ENCODE data around the gene UBL4A. TPM values are rescaled to one million over a fixed set of nuclear protein-coding genes. Genes with fewer than 3 reads are reported as not detected.

The UBL4A gene
- total RNA-seq, 2 experiments from 2014 or later: 44.5 to 47.3 TPM

DNA sequence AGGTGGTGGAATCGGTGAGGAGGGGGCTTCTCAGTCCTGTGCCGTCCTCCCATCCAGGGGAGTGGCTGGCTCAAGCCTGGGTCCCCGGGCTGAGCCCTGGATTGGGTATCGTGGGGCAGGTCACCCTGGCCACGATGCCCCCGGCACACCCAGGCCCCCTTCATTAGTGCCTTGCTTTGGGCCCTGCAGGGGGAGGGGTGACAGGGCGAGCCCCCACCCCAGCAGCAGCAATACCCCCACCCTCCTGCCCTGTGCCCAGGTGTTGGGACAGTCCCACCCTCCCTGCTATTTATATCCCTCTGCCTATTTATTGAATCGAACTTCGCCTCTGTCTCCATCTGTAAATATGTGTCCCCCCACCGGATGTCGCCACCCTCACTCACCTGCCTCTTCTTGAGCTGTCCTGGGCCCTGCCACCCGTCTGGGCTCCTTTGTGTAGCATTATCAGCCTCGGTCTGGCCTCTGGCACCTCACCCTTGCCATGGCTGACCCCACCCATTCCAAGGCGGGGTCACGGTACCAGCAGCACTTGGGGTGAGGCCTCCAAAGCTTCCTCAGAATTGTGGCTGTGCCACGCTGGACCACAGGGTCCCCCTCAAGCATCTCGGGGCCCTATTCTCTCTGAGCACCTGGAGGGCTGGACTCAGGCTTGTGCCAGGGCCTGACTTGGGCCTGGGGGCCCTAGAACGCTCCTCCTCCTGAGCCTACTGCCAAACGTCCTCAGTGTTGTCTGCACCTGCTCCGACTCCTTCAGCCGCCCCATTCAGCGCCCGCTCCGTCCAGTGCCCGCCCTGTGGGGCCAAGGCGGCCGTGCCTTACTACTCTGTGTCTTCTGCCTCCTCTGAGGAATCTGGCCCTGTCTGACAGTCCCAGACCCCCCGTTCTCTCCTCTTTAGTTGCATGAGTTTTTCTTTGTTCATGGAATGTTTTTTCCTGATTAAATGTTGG, 13.5 kb downstream of the UBL4A start:
- peaks cover 14% of the 10 kb centered on the region for H3K36me3 Mint-ChIP-seq (ENCODE audit: low read depth)
- H3K4me1 Mint-ChIP-seq: peaks cover 14% of the 10 kb centered on the region
- POLR2A ChIA-PET: no interaction called here
- H3K27me3 Mint-ChIP-seq: no peaks in the 10 kb centered on the region
- no peak for DNase-seq
- H3K9me3 Mint-ChIP-seq: no peaks in the 10 kb centered on the region
- H3K27ac Mint-ChIP-seq: no peak overlapping the region
- H3K4me3 Mint-ChIP-seq: no peak overlapping the region
- CTCF ChIA-PET: no interaction called here

- H3K4me3 Mint-ChIP-seq: no peak overlapping the region
- DNase-seq: no peak
- ChIA-PET POLR2A (no interaction called here), CTCF (no interaction called here)
- H3K27me3 Mint-ChIP-seq: no peaks in the 10 kb centered on the region
- peaks cover 7% of the 10 kb centered on the region for H3K4me1 Mint-ChIP-seq
- H3K27ac Mint-ChIP-seq: no peak overlapping the region
- no peaks in the 10 kb centered on the region for H3K9me3 Mint-ChIP-seq
- H3K36me3 Mint-ChIP-seq (ENCODE audit: low read depth): peaks cover 14% of the 10 kb centered on the region
These were observed 14.4 kb downstream of the UBL4A start for GRCh38 chrX:154471839-154472684.

GRCh38 chrX:154470914-154471568, 15.4 kb downstream of the UBL4A start:
- no peak overlapping the region for H3K27ac Mint-ChIP-seq
- POLR2A ChIA-PET: no interaction called here
- no peak overlapping the region for H3K4me3 Mint-ChIP-seq
- no peaks in the 10 kb centered on the region for H3K27me3 Mint-ChIP-seq
- H3K4me1 Mint-ChIP-seq: peaks cover 3% of the 10 kb centered on the region
- CTCF ChIA-PET: no interaction called here
- H3K9me3 Mint-ChIP-seq: no peaks in the 10 kb centered on the region
- H3K36me3 Mint-ChIP-seq (ENCODE audit: low read depth): peaks cover 14% of the 10 kb centered on the region
- DNase-seq: no peak

GRCh38 chrX:154470434-154470833, 16.0 kb downstream of the UBL4A start:
- Mint-ChIP-seq H3K27ac (no peak overlapping the region), H3K4me3 (no peak overlapping the region)
- CTCF ChIA-PET: no interaction called here

DNA sequence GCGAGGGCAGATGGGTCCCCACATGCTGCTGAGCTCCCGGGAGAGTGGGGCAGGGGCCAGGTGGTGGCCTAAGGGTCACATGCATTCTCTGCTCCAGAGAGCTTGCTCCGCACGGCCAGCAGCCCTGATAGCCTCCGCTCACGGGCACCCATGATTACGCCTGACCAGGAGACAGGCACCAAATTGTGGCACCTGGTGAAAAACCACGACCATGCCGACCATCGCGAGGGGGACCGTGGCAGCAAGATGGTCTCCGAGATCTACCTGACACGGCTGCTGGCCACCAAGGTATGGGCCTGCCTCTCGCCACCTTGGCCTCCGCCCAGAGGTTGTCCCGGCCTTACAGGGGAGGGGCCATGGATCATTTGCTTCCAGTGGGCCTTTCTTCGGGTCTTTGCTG, 16.5 kb downstream of the UBL4A start:
- DNase-seq: no peak
- POLR2A ChIA-PET: no interaction called here

More at GRCh38 chrX:154470434-154470833, 16.0 kb downstream of the UBL4A start:
- POLR2A ChIA-PET: no interaction called here
- DNase-seq: no peak
- Mint-ChIP-seq H3K9me3 (no peaks in the 10 kb centered on the region), H3K36me3 (ENCODE audit: low read depth) (peaks cover 12% of the 10 kb centered on the region), H3K27me3 (no peaks in the 10 kb centered on the region), H3K4me1 (peaks cover under 1% of the 10 kb centered on the region)

DNA sequence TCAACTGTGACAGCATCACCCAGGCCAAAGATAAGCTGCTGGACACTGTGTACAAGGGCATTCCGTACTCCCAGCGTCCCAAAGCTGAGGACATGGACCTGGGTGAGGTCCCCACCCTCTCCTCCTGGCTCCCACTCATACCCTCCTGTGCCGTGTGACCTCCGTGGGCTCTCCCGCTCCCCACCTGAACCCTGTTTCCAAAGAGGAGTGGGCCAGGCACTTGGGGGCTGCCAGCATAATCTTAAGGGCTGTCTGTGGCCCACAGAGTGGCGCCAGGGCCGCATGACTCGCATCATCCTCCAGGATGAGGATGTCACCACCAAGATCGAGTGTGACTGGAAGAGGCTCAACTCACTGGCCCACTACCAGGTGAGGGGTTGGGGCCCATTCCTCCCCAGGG, 17.3 kb downstream of the UBL4A start:
- Mint-ChIP-seq H3K9me3 (no peaks in the 10 kb centered on the region), H3K27me3 (no peaks in the 10 kb centered on the region), H3K27ac (no peak overlapping the region), H3K4me3 (no peak overlapping the region), H3K4me1 (no peaks in the 10 kb centered on the region), H3K36me3 (ENCODE audit: low read depth) (peaks cover 11% of the 10 kb centered on the region)
- CTCF ChIA-PET: no interaction called here
- POLR2A ChIA-PET: no interaction called here
- no peak for DNase-seq

More for the DNA sequence above, 16.5 kb downstream of the UBL4A start:
- Mint-ChIP-seq H3K4me1 (no peaks in the 10 kb centered on the region), H3K4me3 (no peak overlapping the region), H3K9me3 (no peaks in the 10 kb centered on the region), H3K27ac (no peak overlapping the region), H3K36me3 (ENCODE audit: low read depth) (peaks cover 11% of the 10 kb centered on the region), H3K27me3 (no peaks in the 10 kb centered on the region)
- CTCF ChIA-PET: no interaction called here

- Mint-ChIP-seq H3K4me1 (no peaks in the 10 kb centered on the region), H3K9me3 (no peaks in the 10 kb centered on the region), H3K36me3 (ENCODE audit: low read depth) (peaks cover 11% of the 10 kb centered on the region), H3K4me3 (no peak overlapping the region), H3K27ac (no peak overlapping the region), H3K27me3 (no peaks in the 10 kb centered on the region)
- no peak for DNase-seq
- ChIA-PET POLR2A (interaction anchor here (1.3 kb wide), 1 partner anchor 9 kb away, joined by 4 read pairs; no protein-coding TSS in a partner anchor), CTCF (no interaction called here)
These were observed 18.2 kb downstream of the UBL4A start for GRCh38 chrX:154468217-154468616.

GRCh38 chrX:154467556-154467955, 18.9 kb downstream of the UBL4A start:
- no peak overlapping the region for H3K4me3 Mint-ChIP-seq
- no peaks in the 10 kb centered on the region for H3K27me3 Mint-ChIP-seq
- DNase-seq: no peak
- CTCF ChIA-PET: no interaction called here
- H3K4me1 Mint-ChIP-seq: no peaks in the 10 kb centered on the region
- H3K27ac Mint-ChIP-seq: no peak overlapping the region
- POLR2A ChIA-PET: interaction anchor here (1.3 kb wide), 1 partner anchor 9 kb away, joined by 4 read pairs; no protein-coding TSS in a partner anchor
- peaks cover 17% of the 10 kb centered on the region for H3K36me3 Mint-ChIP-seq (ENCODE audit: low read depth)
- no peaks in the 10 kb centered on the region for H3K9me3 Mint-ChIP-seq

- POLR2A ChIA-PET: no interaction called here
- CTCF ChIA-PET: no interaction called here
These were observed 19.5 kb downstream of the UBL4A start for GRCh38 chrX:154466907-154467306.

DNA sequence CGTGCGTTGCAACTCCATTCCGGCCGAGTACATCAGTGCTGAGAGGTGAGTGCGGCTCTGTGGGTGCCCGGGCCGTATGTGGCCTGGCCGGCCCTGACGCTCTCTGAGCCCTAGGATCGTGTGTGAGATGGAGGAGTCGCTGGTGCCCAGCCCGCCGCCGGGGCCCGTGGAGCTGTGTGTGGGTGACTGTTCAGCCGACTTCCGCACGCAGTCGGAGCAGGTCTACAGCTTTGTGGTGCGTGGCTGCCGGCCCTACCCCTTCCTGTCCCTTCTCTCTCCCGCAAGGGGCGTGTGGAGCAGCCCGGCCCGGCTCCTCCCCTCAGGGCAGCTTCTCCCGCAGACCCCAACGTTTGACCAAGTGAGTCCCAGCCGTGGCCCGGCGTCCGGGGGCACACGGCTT, 20.4 kb downstream of the UBL4A start:
- Mint-ChIP-seq H3K27me3 (no peaks in the 10 kb centered on the region), H3K4me1 (no peaks in the 10 kb centered on the region), H3K27ac (no peak overlapping the region), H3K9me3 (no peaks in the 10 kb centered on the region), H3K36me3 (ENCODE audit: low read depth) (peaks cover 13% of the 10 kb centered on the region), H3K4me3 (no peak overlapping the region)
- no peak for DNase-seq
- ChIA-PET CTCF (no interaction called here), POLR2A (no interaction called here)

More at GRCh38 chrX:154466907-154467306, 19.5 kb downstream of the UBL4A start:
- Mint-ChIP-seq H3K4me3 (no peak overlapping the region), H3K27me3 (no peaks in the 10 kb centered on the region), H3K4me1 (no peaks in the 10 kb centered on the region), H3K9me3 (no peaks in the 10 kb centered on the region), H3K36me3 (ENCODE audit: low read depth) (peaks cover 17% of the 10 kb centered on the region), H3K27ac (no peak overlapping the region)
- DNase-seq: no peak

- Mint-ChIP-seq H3K9me3 (no peaks in the 10 kb centered on the region), H3K27me3 (no peaks in the 10 kb centered on the region), H3K27ac (no peak overlapping the region), H3K36me3 (ENCODE audit: low read depth) (peaks cover 13% of the 10 kb centered on the region), H3K4me3 (no peak overlapping the region), H3K4me1 (no peaks in the 10 kb centered on the region)
- ChIA-PET CTCF (no interaction called here), POLR2A (no interaction called here)
- DNase-seq: no peak
These were observed 20.8 kb downstream of the UBL4A start for GRCh38 chrX:154465601-154466000.

DNA sequence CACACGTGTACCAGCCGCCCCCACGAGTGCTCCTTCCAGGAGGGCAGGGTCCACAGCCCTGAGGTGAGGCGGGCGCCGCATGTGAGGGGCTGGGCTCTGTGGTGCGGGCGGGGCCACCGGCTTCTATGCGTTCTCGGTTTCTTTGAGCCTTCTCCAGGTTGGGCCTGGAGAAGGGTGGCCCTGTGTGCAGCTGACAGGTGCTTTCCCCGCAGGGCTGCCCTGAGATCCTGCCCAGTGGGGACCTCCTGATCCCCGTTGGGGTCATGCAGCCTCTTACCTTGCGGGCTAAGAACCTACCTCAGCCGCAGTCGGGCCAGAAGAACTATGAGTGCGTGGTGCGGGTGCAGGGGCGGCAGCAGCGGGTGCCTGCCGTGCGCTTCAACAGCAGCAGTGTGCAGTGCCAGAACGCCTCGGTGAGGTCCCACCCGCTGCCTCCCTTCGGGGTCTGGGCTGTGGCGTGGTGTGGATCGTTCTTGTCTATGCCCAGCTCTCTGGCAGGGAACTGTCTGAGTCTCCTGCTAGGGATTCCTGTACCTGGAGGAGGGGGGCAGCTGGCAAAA, 21.5 kb downstream of the UBL4A start:
- Mint-ChIP-seq H3K36me3 (ENCODE audit: low read depth) (peaks cover 13% of the 10 kb centered on the region), H3K9me3 (no peaks in the 10 kb centered on the region), H3K4me3 (no peak overlapping the region), H3K27ac (no peak overlapping the region), H3K4me1 (peaks cover 4% of the 10 kb centered on the region), H3K27me3 (no peaks in the 10 kb centered on the region)
- DNase-seq: no peak
- POLR2A ChIA-PET: no interaction called here
- CTCF ChIA-PET: no interaction called here

Measured in activated CD4-positive, alpha-beta memory T cell treated with anti-CD3 and anti-CD28 coated beads, Interleukin-2, amount 10 ng/mL, durations not matched to agents 7 days and 5 days (primary cell).